Measurements from ENCODE around the gene USF2.
"Not testable (repeated sequence)": the region's sequence is repeated elsewhere in the genome, so short reads cannot be mapped to it uniquely, and the experiment has no call there.

Gene USF2

GRCh38 chr19:35279374-35279773, 10.6 kb downstream of the USF2 start:
- no peak overlapping the region for H3K4me3 ChIP-seq (ENCODE audit: control insufficient read depth, low read depth, low read length)
- no peak for TF ChIP-seq CTCF (IDR thresholded peaks at IDR 0.05; ENCODE audit: control insufficient read depth, insufficient read depth, low read depth, low read length, missing control alignments)
- no peak for DNase-seq (ENCODE audit: low read depth)

GRCh38 chr19:35279985-35280821, 11.4 kb downstream of the USF2 start:
- DNase-seq (ENCODE audit: low read depth): no peak
- no peak overlapping the region for H3K4me3 ChIP-seq (ENCODE audit: control insufficient read depth, low read depth, low read length)
- TF ChIP-seq CTCF (IDR thresholded peaks at IDR 0.05; ENCODE audit: control insufficient read depth, insufficient read depth, low read depth, low read length, missing control alignments): no peak

- no peak for TF ChIP-seq CTCF (IDR thresholded peaks at IDR 0.05; ENCODE audit: control insufficient read depth, insufficient read depth, low read depth, low read length, missing control alignments)
- no peak overlapping the region for H3K4me3 ChIP-seq (ENCODE audit: control insufficient read depth, low read depth, low read length)
- DNase-seq (ENCODE audit: low read depth): no peak
Measured at GRCh38 chr19:35281303-35281702, 12.5 kb downstream of the USF2 start.

GRCh38 chr19:35284153-35285094, 15.7 kb downstream of the USF2 start:
- no peak overlapping the region for H3K4me3 ChIP-seq (ENCODE audit: control insufficient read depth, low read depth, low read length)
- no peak for DNase-seq (ENCODE audit: low read depth)
- no peak for TF ChIP-seq CTCF (IDR thresholded peaks at IDR 0.05; ENCODE audit: control insufficient read depth, insufficient read depth, low read depth, low read length, missing control alignments)

- no peak for TF ChIP-seq CTCF (IDR thresholded peaks at IDR 0.05; ENCODE audit: control insufficient read depth, insufficient read depth, low read depth, low read length, missing control alignments)
- no peak for DNase-seq (ENCODE audit: low read depth)
- H3K4me3 ChIP-seq (ENCODE audit: control insufficient read depth, low read depth, low read length): no peak overlapping the region
Measured at GRCh38 chr19:35285095-35285449, 16.3 kb downstream of the USF2 start.

- not testable (repeated sequence) for DNase-seq (ENCODE audit: low read depth); H3K4me3 ChIP-seq (ENCODE audit: control insufficient read depth, low read depth, low read length)
Measured at GRCh38 chr19:35285465-35285864, 16.7 kb downstream of the USF2 start.

- not testable (repeated sequence) for DNase-seq (ENCODE audit: low read depth); H3K4me3 ChIP-seq (ENCODE audit: control insufficient read depth, low read depth, low read length)
Measured at GRCh38 chr19:35286101-35286500, 17.3 kb downstream of the USF2 start.
